SW480 (cell line): ENCODE results near the gene PPM1L.

Experiments
- DNase-seq: peaks from one replicate; pipeline ENCODE4 v3.0.0-alpha.2; 2016; ENCODE audit warnings: low spot score

The PPM1L gene

GRCh38 chr3:160856450-160856849 is 100.4 kb downstream of the PPM1L start:
- DNase-seq: no peak

- no peak for DNase-seq
These were observed 101.6 kb downstream of the PPM1L start for GRCh38 chr3:160857476-160858119.

DNA sequence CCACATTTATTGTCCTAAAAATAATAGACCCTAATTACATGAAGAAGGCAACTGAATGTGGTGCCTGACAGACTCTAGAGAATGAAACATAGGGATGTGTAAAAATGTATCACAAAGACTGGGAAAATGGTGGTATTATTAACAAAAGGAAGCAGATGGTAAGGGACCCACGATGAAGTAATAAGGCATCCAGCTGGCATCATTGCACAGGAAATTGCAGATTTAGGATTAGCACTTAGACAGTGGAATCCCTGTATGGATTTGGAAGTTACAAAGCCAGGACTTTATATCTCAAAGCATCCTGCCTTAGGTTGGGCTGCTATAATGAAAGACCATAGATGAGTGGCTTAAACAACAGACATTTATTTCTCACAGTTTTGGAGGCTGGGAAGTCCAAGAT is 104.3 kb downstream of the PPM1L start:
- DNase-seq: no peak

- DNase-seq: no peak
These were observed 113.8 kb downstream of the PPM1L start for GRCh38 chr3:160869825-160870224.

- no peak for DNase-seq
These were observed 114.3 kb downstream of the PPM1L start for GRCh38 chr3:160870327-160870726.

DNA sequence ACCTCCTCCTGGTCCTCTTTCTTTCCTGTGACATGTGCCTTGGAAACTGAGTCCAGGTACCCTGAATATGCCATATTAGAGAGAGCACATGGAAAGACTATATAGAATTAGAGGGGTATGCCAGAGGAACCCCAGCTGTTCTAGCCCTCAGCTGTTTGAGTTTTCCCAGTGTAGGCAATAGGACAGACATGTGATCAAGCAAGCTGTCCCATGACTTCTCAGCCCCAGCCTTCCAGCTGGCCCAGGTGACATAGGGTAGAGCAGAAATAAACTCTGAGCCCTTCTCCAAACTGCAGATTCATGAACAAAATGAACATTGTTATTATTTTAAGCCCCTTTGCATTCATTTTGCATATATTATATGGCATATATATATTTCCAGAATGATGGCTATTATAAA is 118.7 kb downstream of the PPM1L start:
- no peak for DNase-seq

DNA sequence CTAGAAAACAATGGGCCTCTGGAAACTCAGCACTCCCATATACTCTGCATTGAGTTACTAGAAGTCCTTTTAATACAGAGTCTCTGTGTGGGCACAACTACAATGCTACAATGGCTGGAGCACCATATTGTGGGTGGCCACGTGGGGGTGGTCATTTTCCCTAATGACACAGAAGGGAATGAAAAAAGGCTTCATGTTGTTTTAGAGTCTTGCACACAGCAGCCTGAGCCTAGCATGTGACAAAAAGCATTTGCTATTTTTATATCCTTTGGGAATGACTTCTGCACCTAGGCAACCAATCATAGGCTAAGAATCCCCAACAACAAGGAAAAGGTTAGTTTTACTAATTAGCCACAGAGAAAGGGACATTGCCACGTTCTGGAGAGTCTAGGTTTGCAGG is 120.6 kb downstream of the PPM1L start:
- DNase-seq: no peak

GRCh38 chr3:160879859-160880258 is 123.8 kb downstream of the PPM1L start:
- no peak for DNase-seq

DNA sequence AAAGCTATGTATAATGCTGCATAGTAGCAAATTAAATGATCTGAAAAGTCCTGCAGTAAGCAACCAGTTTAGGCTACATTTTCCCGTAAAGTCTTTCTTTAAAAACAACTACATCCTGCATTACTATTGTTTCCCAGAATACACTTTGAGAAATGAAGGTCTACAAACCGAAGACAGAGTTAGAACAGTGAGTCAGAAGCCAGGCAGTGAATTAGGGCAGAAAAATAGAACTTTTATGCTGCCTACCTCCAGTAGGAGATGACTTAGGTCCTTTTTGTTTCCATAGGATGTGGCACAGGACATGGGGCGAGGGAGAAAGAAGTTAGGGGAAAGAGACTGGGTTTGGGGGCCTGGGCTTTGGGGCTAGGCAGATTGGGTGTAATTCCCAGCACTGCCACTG is 127.3 kb downstream of the PPM1L start:
- no peak for DNase-seq

- no peak for DNase-seq
These were observed 129.8 kb downstream of the PPM1L start for GRCh38 chr3:160885791-160886286.

DNA sequence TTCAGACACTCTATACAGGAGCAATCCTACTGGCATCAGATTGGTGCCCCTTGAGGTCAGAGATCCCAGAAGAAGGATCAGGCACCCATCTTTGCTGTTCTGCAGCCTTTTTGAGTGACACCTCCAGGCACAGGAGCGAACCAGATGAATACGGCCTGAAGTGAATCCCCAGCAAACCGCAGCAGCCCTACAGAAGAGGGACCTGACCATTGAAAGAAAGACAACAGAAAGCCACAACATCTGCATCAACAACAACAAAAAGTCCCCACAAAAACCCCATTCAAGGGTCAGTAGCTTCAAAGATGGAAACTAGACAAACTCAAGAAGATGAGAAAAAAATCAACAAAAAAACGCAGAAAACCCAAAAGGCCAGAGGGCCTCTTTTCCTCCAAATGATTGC is 130.4 kb downstream of the PPM1L start:
- no peak for DNase-seq

GRCh38 chr3:160893207-160893606 is 137.2 kb downstream of the PPM1L start:
- no peak for DNase-seq

DNA sequence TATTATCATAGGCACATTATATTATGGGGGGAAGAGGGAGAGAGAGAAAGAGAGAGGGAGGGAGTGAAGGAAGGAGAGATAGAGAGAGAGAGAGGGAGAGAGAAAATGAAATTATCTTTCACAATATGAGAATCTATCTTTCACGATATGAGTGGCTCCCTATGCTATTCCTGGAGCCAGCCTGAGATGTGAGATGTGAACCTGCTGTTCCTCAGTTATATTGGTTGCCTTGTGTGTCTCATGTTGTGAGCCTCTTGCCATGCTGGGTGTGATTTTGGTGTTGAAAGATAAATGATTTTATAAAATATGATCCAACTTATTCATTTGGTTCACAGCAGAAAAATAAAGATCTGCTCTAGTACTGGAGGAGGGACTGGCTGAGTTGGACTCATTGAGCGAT is 148.7 kb downstream of the PPM1L start:
- DNase-seq: no peak

DNA sequence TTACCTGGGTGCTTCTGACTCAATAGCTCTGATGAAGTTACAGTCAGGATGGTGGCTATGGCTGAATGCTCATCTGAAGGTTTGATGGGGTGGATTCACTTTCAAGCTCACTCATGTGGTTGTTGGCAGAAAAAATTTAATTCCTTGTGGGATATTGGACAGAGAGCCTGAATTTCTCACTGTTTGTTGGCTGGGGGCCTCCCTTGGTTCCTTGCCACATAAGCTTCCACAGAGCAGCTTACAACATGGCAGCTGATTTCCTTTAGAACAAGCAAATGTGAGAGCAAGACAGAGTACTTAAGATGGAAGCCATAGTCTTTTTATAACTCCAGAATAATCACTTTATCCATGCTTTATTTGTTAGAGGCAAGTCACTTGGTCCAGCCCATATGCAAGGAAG is 150.6 kb downstream of the PPM1L start:
- DNase-seq: no peak

GRCh38 chr3:160909917-160910316 is 153.9 kb downstream of the PPM1L start:
- no peak for DNase-seq

GRCh38 chr3:160911411-160911810 is 155.4 kb downstream of the PPM1L start:
- DNase-seq: no peak

DNA sequence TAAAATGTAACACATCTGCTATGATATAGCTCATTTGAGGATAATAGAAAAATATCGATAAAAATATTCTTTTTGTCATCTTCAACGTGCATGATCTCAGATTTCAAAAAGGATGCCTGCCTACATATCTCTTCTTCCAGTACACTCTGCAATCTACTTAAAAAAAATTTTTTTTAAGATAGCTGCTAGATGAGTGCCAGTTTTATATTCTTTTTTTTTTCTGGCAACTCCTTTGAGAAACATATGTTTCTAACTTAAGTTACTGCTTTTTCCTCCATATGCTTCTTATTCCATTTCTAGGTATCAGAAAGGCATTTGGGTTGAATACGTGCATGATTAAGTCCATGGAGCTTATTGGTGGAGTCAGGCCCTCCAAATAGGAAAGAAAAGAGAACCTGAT is 160.4 kb downstream of the PPM1L start:
- no peak for DNase-seq

GRCh38 chr3:160919942-160920341 is 163.9 kb downstream of the PPM1L start:
- DNase-seq: no peak

DNA sequence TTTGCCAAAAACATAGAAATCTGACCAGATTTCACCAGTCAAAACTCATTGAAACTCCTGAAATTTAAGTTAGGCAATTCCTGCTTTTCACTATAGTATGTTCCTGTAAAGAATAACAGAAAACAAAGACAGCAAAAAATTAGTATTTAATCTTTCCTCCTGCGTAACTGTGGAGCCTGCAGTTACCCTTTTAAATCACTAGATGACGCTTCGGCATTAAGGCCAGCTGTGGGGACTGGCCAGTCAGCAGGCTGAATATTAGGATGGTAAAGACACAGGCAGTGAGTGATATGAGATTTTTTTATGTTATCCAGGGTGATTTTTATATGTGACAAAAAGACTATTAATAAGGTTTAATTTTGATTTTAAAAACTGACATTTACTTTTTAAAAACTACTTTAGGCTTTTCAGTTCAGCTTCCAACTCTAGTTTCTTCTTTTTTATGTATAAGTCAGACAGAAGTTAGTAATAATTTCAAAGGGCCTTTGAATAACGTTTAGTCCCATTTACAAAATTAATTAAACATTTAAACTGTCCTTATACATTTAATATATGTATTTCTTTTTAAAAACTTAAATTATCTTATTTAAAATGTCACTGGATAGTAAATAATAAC is 165.1 kb downstream of the PPM1L start:
- peak; percentile 54 for DNase-seq

DNA sequence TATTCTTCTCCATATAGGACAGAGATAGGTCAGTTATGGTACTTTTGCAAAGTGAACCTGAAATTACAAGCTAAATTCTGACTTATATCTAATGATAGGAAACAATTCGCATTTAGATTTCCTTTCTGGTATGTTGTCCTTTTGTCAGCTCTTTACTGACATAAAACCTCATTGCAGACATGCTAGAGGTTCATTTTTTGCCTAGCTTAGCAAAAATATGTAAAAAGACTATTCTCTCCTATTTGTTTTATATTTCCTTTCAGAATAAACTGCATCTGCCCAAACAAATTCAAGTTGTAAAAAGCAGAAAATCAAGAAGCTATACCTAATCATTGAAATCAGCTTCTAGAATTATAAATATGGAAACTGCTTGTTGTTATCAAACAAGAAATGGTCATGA is 168.7 kb downstream of the PPM1L start:
- DNase-seq: no peak

DNA sequence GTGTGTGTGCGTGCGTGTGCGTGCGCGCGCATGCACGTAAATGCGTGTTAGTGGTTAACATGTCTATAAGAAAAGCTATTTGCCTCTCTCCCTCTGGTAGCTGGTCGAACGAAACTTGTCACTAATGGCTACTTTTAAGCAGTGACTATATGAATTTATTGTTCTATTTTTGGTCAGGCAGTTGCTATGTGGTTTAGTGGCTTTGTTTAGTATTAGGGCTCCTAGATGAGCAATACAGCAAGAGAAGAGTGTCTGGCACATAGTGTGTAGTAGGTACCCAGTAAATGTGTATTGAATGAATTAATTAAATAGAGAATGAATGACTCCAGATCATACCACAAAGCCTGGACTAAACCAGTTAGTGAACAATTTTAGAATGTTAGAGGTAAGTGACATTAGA is 171.6 kb downstream of the PPM1L start:
- DNase-seq: no peak

GRCh38 chr3:160928183-160928726 is 172.2 kb downstream of the PPM1L start:
- DNase-seq: no peak

- no peak for DNase-seq
These were observed 173.6 kb downstream of the PPM1L start for GRCh38 chr3:160929595-160929994.

DNA sequence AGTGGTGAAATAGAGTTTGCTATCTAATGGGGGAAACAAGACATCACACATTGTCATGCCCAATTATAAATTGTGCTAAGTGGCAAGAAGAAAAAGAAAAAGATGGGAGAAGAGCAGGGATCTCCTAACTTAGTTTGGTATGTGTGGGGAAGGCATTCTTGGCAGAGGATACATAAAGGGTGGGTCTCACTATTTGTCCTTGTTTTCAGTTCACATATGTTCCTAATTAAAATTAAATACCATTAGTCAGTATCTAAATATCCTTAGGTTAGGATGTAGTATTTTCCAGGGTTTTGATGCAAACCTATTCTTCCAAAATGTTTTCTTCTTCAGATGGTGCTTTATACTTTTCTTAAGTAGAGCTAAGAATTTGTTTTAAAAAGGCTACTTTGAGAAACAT is 175.4 kb downstream of the PPM1L start:
- DNase-seq: no peak
